Brain microvascular endothelial cell (primary cell): ENCODE data around the gene ACR.
"Not testable (repeated sequence)": the region's sequence is repeated elsewhere in the genome, so short reads cannot be mapped to it uniquely, and the experiment has no call there.

Experiments
- DNase-seq: peaks from one replicate; pipeline ENCODE4 v3.0.0-alpha.2; 2020
- H3K27ac ChIP-seq: fragments of 250-450 bp; sonication (Bioruptor Pico); 2 replicates; pipeline ENCODE4 v1.5.1; 2020; ENCODE audit warnings: mild to moderate bottlenecking, moderate library complexity
- H3K27me3 ChIP-seq: fragments of 250-450 bp; sonication (Bioruptor Pico); replicated peaks from 2 replicates; pipeline ENCODE4 v1.5.1; 2020; ENCODE audit warnings: mild to moderate bottlenecking
- H3K36me3 ChIP-seq: fragments of 250-450 bp; sonication (Bioruptor Pico); replicated peaks from 2 replicates; pipeline ENCODE4 v1.5.1; 2020; ENCODE audit warnings: mild to moderate bottlenecking
- H3K4me3 ChIP-seq: 2 replicates; pipeline ENCODE4 v1.5.1; 2011; ENCODE audit warnings: low read depth, mild to moderate bottlenecking, control low read depth, low read length, moderate library complexity
- CTCF ChIP-seq: IDR thresholded peaks from 2 replicates; pipeline ENCODE4 v1.5.1; 2011; ENCODE audit warnings: low read depth, mild to moderate bottlenecking, moderate library complexity, low read length, control low read depth, inconsistent platforms; ENCODE audit errors: missing control alignments
- in situ Hi-C: cut with HindIII; loops from 2 replicates; pipeline ENCODE4 v1.10.0; 2017; ENCODE audit warnings: low sequenced_read_pairs, low pct_ligation_motif_present

ACR gene

GRCh38 chr22:50756406-50756805, 18.4 kb downstream of the ACR start:
- H3K36me3 ChIP-seq, H3K4me3 ChIP-seq, H3K27me3 ChIP-seq, DNase-seq, in situ Hi-C loops, H3K27ac ChIP-seq: not testable (repeated sequence)

GRCh38 chr22:50756949-50757491, 19.0 kb downstream of the ACR start:
- TF ChIP-seq CTCF: peak; percentile 55
- H3K27ac ChIP-seq, in situ Hi-C loops, H3K27me3 ChIP-seq, H3K36me3 ChIP-seq: not testable (repeated sequence)
- peak overlapping the region; percentile 58 for H3K4me3 ChIP-seq
- peak; percentile 14 for DNase-seq

DNA sequence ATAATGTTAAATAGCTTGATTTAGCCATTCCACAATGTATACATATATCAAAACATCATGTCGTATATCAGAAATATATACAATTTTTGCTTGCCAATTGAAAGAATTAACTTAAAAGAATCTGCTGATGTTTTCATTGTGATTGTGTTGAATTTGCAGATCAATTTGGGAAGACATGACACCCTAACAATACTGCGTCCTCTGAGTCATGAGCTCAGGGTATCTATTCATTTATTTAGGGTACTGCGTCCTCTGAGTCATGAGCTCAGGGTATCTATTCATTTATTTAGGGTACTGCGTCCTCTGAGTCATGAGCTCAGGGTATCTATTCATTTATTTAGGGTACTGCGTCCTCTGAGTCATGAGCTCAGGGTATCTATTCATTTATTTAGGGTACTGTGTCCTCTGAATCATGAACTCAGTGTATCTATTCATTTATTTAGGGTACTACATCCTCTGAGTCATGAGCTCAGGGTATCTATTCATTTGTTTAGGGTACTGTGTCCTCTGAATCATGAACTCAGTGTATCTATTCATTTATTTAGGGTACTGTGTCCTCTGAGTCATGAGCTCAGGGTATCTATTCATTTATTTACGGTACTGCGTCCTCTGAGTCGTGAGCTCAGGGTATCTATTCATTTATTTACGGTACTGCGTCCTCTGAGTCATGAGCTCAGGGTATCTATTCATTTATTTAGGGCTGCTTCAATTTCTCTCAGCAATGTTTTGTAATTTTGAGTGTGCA, 21.8 kb downstream of the ACR start:
- H3K36me3 ChIP-seq, H3K27me3 ChIP-seq, in situ Hi-C loops, H3K27ac ChIP-seq, H3K4me3 ChIP-seq: not testable (repeated sequence)
- DNase-seq: peak; percentile 53

DNA sequence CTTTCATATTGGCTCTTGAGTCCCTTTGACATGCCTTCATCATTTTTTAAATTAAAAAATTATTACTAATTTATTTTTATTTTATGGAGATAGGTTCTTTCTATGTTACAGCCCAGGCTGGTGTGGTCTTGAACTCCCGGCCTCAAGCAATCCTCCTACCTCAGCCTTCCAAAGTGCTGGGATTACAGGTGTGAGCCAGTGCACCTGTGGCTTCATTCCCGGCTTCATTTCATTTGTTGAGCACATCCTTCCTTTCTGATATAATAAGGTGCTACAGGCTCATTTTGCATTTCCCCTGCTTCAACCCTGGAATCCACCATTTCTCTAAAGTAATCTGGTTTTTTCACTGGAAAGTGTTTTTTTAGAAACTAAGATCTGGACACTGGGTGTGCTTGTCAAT, 23.8 kb downstream of the ACR start:
- H3K27ac ChIP-seq, H3K27me3 ChIP-seq, H3K4me3 ChIP-seq, H3K36me3 ChIP-seq, in situ Hi-C loops, DNase-seq: not testable (repeated sequence)

- H3K27ac ChIP-seq, DNase-seq, in situ Hi-C loops, H3K27me3 ChIP-seq, H3K4me3 ChIP-seq, H3K36me3 ChIP-seq: not testable (repeated sequence)
Observed at GRCh38 chr22:50764288-50764687, 26.3 kb downstream of the ACR start.

- TF ChIP-seq CTCF: peak; percentile 76
- H3K36me3 ChIP-seq, in situ Hi-C loops, H3K4me3 ChIP-seq, H3K27me3 ChIP-seq, H3K27ac ChIP-seq: not testable (repeated sequence)
- DNase-seq: peak; percentile 44
Observed at GRCh38 chr22:50775132-50775531, 37.1 kb downstream of the ACR start.

DNA sequence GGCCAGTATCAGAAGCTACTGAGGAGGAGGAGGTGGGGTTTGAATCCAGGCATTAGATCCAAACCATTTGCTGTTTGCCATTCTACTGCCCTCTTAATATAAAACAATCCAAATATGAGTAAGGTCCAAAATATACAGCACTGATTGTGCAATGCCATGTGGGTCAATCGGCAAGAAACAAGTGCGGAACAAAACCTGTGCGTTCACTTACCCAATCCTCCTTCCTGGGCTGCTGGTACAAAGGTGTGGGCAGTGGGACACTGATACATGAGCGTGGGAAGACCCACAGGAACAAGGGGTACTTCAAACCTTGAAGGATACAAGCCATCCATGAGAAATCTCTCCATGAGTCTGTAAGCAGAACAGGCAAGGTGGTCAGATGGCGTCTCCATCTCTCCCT, 39.6 kb downstream of the ACR start:
- H3K27me3 ChIP-seq, H3K27ac ChIP-seq, H3K36me3 ChIP-seq, H3K4me3 ChIP-seq, in situ Hi-C loops, DNase-seq: not testable (repeated sequence)

- H3K4me3 ChIP-seq, H3K27me3 ChIP-seq, H3K36me3 ChIP-seq, DNase-seq, H3K27ac ChIP-seq, in situ Hi-C loops: not testable (repeated sequence)
Observed at GRCh38 chr22:50780244-50780643, 42.2 kb downstream of the ACR start.

DNA sequence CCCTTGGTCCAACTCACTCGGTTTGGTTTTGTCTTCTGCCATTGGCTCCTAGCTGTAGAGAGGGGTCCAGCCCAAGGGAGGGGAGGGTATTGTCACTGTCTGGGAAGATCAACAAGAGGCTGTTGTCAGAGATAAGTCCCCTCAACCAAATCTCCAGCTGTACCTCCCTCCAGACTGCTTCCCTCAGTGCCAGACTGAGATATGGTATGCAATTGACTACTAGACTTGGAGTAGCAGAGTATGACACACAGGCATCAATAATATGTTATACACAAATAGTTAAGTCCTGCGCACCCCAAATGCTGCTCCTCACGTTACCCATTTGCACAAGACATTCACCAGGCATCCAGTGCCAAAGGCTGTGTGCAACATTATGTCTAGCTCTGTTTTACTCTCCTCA, 44.2 kb downstream of the ACR start:
- H3K4me3 ChIP-seq, H3K27me3 ChIP-seq, in situ Hi-C loops, H3K27ac ChIP-seq, DNase-seq, H3K36me3 ChIP-seq: not testable (repeated sequence)

GRCh38 chr22:50783033-50783879, 45.3 kb downstream of the ACR start, which contains the start of gene RABL2B:
Gene RABL2B (minus strand): TSS chr22:50783636. CDS start chr22:50782294, 1,342 bp downstream.
- peak; percentile 75 for DNase-seq
- in situ Hi-C loops, H3K27me3 ChIP-seq, H3K36me3 ChIP-seq: not testable (repeated sequence)
- Histone ChIP-seq H3K4me3 (peak within 1 kb of the TSS; percentile 61), H3K27ac (peak within 1 kb of the TSS; percentile 4)

DNA sequence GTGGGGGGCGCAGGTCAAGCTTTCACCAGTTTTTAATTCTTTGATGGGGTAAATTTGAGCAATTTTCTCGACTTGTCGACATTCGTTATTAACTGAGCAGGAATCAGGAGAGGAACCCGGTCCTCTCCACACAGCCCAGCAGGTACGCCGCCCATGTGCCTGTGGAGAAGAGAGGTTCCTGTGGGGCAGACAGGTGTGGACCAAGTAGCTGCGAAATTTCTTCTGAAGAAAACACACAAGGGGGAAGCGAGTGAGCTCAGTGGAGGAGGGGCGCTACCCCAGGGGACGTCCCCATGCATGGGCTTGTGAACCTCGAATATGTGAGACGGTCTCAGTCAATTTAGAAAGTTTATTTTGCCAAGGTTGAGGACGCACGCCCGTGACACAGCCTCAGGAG, 45.9 kb downstream of the ACR start:
- H3K27me3 ChIP-seq, in situ Hi-C loops, DNase-seq, H3K27ac ChIP-seq, H3K36me3 ChIP-seq: not testable (repeated sequence)
- H3K4me3 ChIP-seq: peak overlapping the region; percentile 61

DNA sequence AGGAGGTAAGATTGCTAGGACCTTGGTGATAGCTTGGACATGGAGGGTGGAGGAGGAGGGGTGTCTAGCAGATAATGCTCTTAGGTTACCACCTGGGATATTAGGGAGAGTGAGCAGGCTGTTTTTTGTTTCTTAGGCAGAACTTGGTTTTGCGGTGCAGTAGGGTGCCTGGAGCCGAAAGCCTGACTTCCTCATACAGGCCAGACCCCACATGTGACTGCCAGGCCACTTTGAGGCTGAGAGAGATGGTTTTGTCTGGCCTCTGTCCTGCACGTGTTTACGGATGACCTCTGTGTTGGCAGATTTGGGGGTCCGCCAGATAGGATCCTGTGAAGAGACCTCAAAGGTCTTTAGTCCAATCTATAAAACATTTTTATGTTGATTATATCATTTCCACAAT, 47.3 kb downstream of the ACR start:
- H3K27me3 ChIP-seq, H3K36me3 ChIP-seq, in situ Hi-C loops, DNase-seq, H3K4me3 ChIP-seq, H3K27ac ChIP-seq: not testable (repeated sequence)
